Adrenal gland (tissue), 12 donors: ENCODE data around the gene SPPL2B. TPM values are rescaled to one million over a fixed set of nuclear protein-coding genes. Genes with fewer than 3 reads are reported as not detected.
A peak's percentile ranks its signal among the peaks of the same experiment; 100 is the strongest.

Experiments
- DNase-seq, 7 donors: peaks; one replicate each; pipeline ENCODE4 v3.0.0-alpha.2; 2019 to 2020
- H3K27ac ChIP-seq, 5 donors: fragments of 200-600 bp; sonication (generic) in 4 of 5; 1 replicate in 3 of 5; 2 replicates in 2 of 5; pipeline versions ENCODE4 v1.5.1 to v1.8.0; 2016 to 2020; ENCODE audit warnings: mild to moderate bottlenecking in 1 of 5
- H3K27me3 ChIP-seq: fragments of 200-600 bp; 2 replicates; pipeline ENCODE4 v1.8.0; 2021
- H3K36me3 ChIP-seq, 2 donors: fragments of 200-600 bp; replicated peaks in 1 of 2; 1 replicate in 1 of 2; 2 replicates in 1 of 2; pipeline versions ENCODE4 v1.5.1 to v1.8.0; 2018 to 2022
- H3K4me1 ChIP-seq, 2 donors: fragments of 200-600 bp; replicated peaks in 1 of 2; 1 replicate in 1 of 2; 2 replicates in 1 of 2; pipeline versions ENCODE4 v1.5.1 to v1.8.0; 2018 to 2021
- H3K4me3 ChIP-seq, 4 donors: fragments of 200-600 bp; sonication (generic) in 3 of 4; one replicate each; pipeline ENCODE4 v1.5.1; 2016 to 2018
- H3K9me3 ChIP-seq, 3 donors: fragments of 200-600 bp; sonication (generic) in 1 of 3; replicated peaks in 1 of 3; 1 replicate in 2 of 3; 2 replicates in 1 of 3; pipeline versions ENCODE4 v1.5.1 to v1.8.0; 2016 to 2021
- POLR2A ChIP-seq, 2 donors: fragments of 450-650 bp; IDR thresholded peaks; one replicate each; pipeline ENCODE4 v1.6.1; 2017; ENCODE audit warnings: antibody characterized with exemption in 2 of 2, mild to moderate bottlenecking in 2 of 2, moderate library complexity in 1 of 2
- WGBS, 4 donors: extraction: QIAGEN DNeasy Blood & Tissue Kit in 2 of 4; methylation state at CpG; one replicate each; pipeline versions ENCODE4 v1.1.5 to v1.1.7; 2013 to 2017; 5-methylcytosine and 5-hydroxymethylcytosine counted together
- intact Hi-C, 2 donors: fragments of 100-400 bp; cut with DNase I; formaldehyde crosslinking; loops; one replicate each; pipeline versions ENCODE4 v1.14.1 to v1.15.0; 2022 to 2023
- polyA plus RNA-seq, 3 donors: library from polyadenylated mRNA; stranded (reverse); fragments of 200-250 nt in 2 of 3; fragments of 350-450 nt in 1 of 3; fragmentation: Illumina TruSeq in 1 of 3; extraction: RNeasy Lipid Tissue Mini Kit (QIAGEN cat#74804) in 1 of 3; gene quantifications; one replicate each; pipeline ENCODE4 v1.2.3, GENCODE V29; 2013 to 2014
- total RNA-seq, 9 donors: library from RNA; depleted of rRNA in 4 of 9; stranded (reverse); fragments of >200 nt in 4 of 9; fragments of 120-200 nt in 1 of 9; fragmentation: NEBNext Ultra II Directional in 1 of 9; extraction: Animal tissue kit (Norgen Biotek cat#: 25700) in 1 of 9; gene quantifications; one replicate each; pipeline versions ENCODE4 v1.1.0 to v1.2.4, GENCODE V29; 2013 to 2023
- TF ChIP-seq, protein P1 (sequence below), 6 experiments: fragments of 450-650 bp in 4 of 6; fragments of 200-600 bp in 2 of 6; sonication (generic) in 1 of 6; IDR thresholded peaks; 1 replicate in 5 of 6; 2 replicates in 1 of 6; pipeline versions ENCODE4 v1.5.1 to v1.8.0; 2016 to 2021; ENCODE audit warnings: antibody characterized with exemption in 6 of 6, mild to moderate bottlenecking in 2 of 6, moderate library complexity in 1 of 6
- donor health status: healthy with polysubstance abuse.
- donor health status: Bipolar disorder and iron deficiency.
- donor health status: DM: yes; HTN: yes; CAD: no.
- donor health status: DM: no; HTN: no; CAD: no.
- donor health status: DM: no; HTN: no; CAD: no.
- donor health status: DM: yes; HTN: yes; CAD: no.

Gene SPPL2B
- total and polyA plus RNA-seq, 12 donors, result 3.9 to 208 (median 31.6) TPM

DNA sequence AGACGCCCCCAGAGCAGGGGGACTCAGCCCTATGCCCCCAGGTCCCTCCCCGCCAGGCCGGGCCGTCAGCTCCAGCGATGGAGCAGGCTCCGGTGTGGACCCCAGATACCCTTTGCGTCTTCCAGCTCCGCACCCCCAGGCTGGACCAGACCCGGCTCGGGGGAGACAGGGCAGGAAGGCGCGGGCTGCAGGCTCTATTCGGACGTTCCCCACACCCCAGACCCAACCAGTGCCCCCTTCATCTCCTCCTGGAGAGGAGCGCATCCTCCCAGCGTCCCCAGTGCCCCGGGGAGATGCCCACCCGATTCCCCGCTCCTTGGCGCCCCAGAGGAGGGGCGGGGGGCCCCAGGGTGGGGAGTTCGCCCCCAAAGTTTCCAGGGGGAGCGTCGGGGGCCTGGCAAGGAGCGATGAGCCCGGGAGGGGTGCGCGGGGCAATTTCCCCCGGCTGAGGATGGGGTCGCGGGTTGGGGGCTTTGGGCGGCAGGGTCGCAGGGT is 20.9 kb upstream of the SPPL2B start:
- H3K36me3 ChIP-seq, result no peaks in the 10 kb centered on the region
- WGBS, 4 donors, result 8 to 25% (median 15%) methylated on average over 5 to 33 of the region's 33 CpGs
- peaks cover 0 to 3% of the 10 kb centered on the region in 2 donors for H3K4me1 ChIP-seq
- H3K9me3 ChIP-seq, result no peaks in the 10 kb centered on the region
- no peak for DNase-seq
- no peak overlapping the region for H3K4me3 ChIP-seq
- intact Hi-C loops, result no loop called here
- H3K27ac ChIP-seq, result no peak overlapping the region
- peaks cover 22% of the 10 kb centered on the region for H3K27me3 ChIP-seq
- no peak for TF ChIP-seq POLR2A (IDR thresholded peaks at IDR 0.05)
- TF ChIP-seq, protein P1, sequence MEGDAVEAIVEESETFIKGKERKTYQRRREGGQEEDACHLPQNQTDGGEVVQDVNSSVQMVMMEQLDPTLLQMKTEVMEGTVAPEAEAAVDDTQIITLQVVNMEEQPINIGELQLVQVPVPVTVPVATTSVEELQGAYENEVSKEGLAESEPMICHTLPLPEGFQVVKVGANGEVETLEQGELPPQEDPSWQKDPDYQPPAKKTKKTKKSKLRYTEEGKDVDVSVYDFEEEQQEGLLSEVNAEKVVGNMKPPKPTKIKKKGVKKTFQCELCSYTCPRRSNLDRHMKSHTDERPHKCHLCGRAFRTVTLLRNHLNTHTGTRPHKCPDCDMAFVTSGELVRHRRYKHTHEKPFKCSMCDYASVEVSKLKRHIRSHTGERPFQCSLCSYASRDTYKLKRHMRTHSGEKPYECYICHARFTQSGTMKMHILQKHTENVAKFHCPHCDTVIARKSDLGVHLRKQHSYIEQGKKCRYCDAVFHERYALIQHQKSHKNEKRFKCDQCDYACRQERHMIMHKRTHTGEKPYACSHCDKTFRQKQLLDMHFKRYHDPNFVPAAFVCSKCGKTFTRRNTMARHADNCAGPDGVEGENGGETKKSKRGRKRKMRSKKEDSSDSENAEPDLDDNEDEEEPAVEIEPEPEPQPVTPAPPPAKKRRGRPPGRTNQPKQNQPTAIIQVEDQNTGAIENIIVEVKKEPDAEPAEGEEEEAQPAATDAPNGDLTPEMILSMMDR (IDR thresholded peaks at IDR 0.05), result no peak

DNA sequence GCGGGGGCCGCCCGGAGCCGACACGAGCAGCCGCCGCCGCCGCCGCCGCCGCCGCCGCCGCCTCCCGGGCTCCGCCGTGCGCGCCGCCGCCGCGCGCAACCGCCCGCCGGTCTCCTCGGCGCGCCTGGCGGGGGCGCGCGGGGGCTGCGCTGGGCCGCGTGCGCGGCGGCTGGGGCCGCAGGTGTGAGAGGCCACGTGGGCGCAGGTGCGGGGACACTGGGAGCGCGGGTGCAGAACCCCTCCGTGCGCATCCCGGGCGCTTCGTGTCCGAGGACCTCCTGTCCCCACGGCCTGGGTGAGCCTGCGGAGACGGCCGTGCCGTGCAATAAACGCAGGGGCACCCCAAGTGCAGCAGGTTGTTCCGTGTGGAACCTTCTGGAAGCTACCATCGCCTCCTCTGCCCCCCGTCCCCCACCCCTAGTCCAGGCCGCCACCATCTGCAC is 20.3 kb upstream of the SPPL2B start, which contains the start of gene LINGO3:
Gene LINGO3, minus strand, starts transcription at position 41 of the 443 bp plus-strand sequence. CDS start 16,378 bp downstream, outside the sequence.
- peaks cover 18% of the 10 kb centered on the region for H3K27me3 ChIP-seq
- DNase-seq, result no peak
- 6 to 80% (median 12%) methylated on average over 1 to 63 of the region's 63 CpGs for WGBS, 4 donors
- H3K9me3 ChIP-seq, result no peaks in the 10 kb centered on the region
- no peak within 1 kb of the TSS for H3K27ac ChIP-seq
- no peaks in the 10 kb centered on the region for H3K36me3 ChIP-seq
- H3K4me1 ChIP-seq, result no peaks in the 10 kb centered on the region
- H3K4me3 ChIP-seq, result no peak within 1 kb of the TSS
- TF ChIP-seq, protein P1 (IDR thresholded peaks at IDR 0.05), result no peak
- TF ChIP-seq POLR2A (IDR thresholded peaks at IDR 0.05), result no peak
- intact Hi-C loops, result no loop called here

DNA sequence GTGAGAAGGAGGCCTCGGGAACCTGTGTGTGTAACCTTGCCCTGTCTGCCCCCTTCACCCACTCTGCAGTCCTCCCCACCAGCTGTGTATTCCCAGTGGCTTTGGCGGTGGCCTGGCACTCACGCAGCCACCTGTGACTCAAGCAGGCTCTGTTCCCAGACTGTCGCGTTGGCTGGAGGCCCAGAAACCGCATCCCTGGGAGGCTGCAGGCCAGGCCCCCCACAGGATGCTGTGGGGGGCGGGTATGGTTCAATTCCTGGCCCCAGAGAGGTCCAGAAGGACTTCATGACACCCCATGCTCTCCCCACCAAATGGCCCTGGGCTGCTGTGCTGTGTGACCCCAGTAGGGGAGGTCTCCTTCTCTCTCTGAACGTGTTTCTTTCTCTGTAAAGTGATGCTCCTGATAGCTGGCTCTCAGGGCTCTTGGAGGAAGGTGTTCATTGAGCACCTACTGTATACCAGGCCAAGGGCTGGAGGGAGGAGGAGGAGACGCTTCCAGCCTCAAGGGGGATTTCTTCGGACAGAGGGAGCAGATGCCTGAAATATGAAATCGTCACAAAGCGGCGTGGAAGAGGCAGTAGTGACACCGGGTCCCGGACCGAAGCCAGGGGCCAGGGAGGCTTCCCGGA is 18.6 kb upstream of the SPPL2B start:
- TF ChIP-seq POLR2A (IDR thresholded peaks at IDR 0.05), result no peak
- peak; percentile 61 to 87 (median 77) for DNase-seq
- intact Hi-C loops, result loop anchor here in 1 of 2 donors (10.0 kb wide), 1 partner anchor 75 kb away; the partner anchor contains the start of genes PLEKHJ1 and SF3A2
- 46 to 76% (median 49%) methylated on average over 10 to 17 of the region's 17 CpGs for WGBS, 4 donors
- Histone ChIP-seq H3K27me3 (peaks cover 18% of the 10 kb centered on the region), H3K4me1 (no peaks in the 10 kb centered on the region), H3K36me3 (no peaks in the 10 kb centered on the region), H3K9me3 (no peaks in the 10 kb centered on the region), H3K27ac (no peak overlapping the region), H3K4me3 (no peak overlapping the region)

DNA sequence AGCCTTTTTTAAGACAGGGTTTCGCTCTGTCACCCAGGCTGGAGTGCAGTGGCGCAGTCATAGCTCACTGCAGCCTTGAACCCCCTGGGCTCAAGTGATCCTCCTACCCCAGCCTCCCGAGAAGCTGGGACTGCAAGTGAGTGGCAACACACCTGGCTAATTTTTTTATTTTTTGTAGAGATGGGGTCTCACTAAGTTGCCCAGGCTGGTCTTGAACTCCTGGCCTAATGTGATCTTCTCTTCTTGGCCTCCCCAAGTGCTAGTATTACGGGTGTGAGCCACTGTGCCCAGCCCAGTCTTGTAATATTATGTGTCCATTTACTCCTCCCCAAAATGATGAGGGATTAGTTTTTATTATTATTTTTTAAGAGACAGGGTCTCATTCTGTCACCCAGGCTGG is 17.4 kb upstream of the SPPL2B start:
- Histone ChIP-seq H3K27me3 (peaks cover 13% of the 10 kb centered on the region), H3K9me3 (no peaks in the 10 kb centered on the region), H3K4me1 (no peaks in the 10 kb centered on the region), H3K27ac (no peak overlapping the region), H3K36me3 (no peaks in the 10 kb centered on the region), H3K4me3 (no peak overlapping the region)
- no peak for DNase-seq
- intact Hi-C loops, result loop anchor here in 1 of 2 donors (10.0 kb wide), 1 partner anchor 76 kb away; the partner anchor contains the start of genes PLEKHJ1 and SF3A2
- 87 to 95% (median 92%) methylated on average over 4 of the region's 4 CpGs for WGBS, 4 donors
- TF ChIP-seq, protein P1 (IDR thresholded peaks at IDR 0.05), result no peak
- no peak for TF ChIP-seq POLR2A (IDR thresholded peaks at IDR 0.05)
